ENCODE results near the gene CA9.

The CA9 gene

GRCh38 chr9:35717132-35717870 lies 43.6 kb downstream of the CA9 start:
- no peak for DNase-seq (ENCODE audit: low spot score)

- DNase-seq (ENCODE audit: low spot score): no peak
Observed at GRCh38 chr9:35718721-35719511, 45.2 kb downstream of the CA9 start.

- no peak for DNase-seq (ENCODE audit: low spot score)
Observed at GRCh38 chr9:35719546-35719945, 45.8 kb downstream of the CA9 start.

GRCh38 chr9:35723426-35723825 lies 49.7 kb downstream of the CA9 start:
- no peak for DNase-seq (ENCODE audit: low spot score)

- no peak for DNase-seq (ENCODE audit: low spot score)
Observed at GRCh38 chr9:35723908-35724307, 50.2 kb downstream of the CA9 start.

GRCh38 chr9:35725362-35725761 lies 51.6 kb downstream of the CA9 start:
- DNase-seq (ENCODE audit: low spot score): no peak

- peak; percentile 35 for DNase-seq (ENCODE audit: low spot score)
Observed at GRCh38 chr9:35726931-35727330, 53.2 kb downstream of the CA9 start.

GRCh38 chr9:35727676-35728040 lies 53.9 kb downstream of the CA9 start:
- no peak for DNase-seq (ENCODE audit: low spot score)

GRCh38 chr9:35728041-35728971 lies 54.6 kb downstream of the CA9 start:
- DNase-seq (ENCODE audit: low spot score): peak; percentile 46

GRCh38 chr9:35729101-35729500 lies 55.4 kb downstream of the CA9 start:
- no peak for DNase-seq (ENCODE audit: low spot score)

- peak; percentile 50 for DNase-seq (ENCODE audit: low spot score)
Observed at GRCh38 chr9:35729700-35730485, 56.2 kb downstream of the CA9 start.

- no peak for DNase-seq (ENCODE audit: low spot score)
Observed at GRCh38 chr9:35730486-35730854, 56.7 kb downstream of the CA9 start.

Data from CD4-positive, alpha-beta T cell treated with Interleukin-2 at 100 ng/mL for 4 hours (primary cell).